Sigmoid colon (tissue), 7 donors: Measurements from ENCODE around the gene HOXD13. TPM values are rescaled to one million over a fixed set of nuclear protein-coding genes. Genes with fewer than 3 reads are reported as not detected.
A peak's percentile ranks its signal among the peaks of the same experiment; 100 is the strongest.

ENCODE experiments used
- DNase-seq: peaks from one replicate; pipeline ENCODE4 v3.0.0-alpha.2; 2019
- H3K27ac ChIP-seq, 4 donors: fragments of 200-600 bp; sonication (generic); one replicate each; pipeline ENCODE4 v1.5.1; 2016 to 2019; ENCODE audit warnings: mild to moderate bottlenecking in 1 of 4
- H3K27me3 ChIP-seq, 3 donors: fragments of 200-600 bp; sonication (generic); one replicate each; pipeline ENCODE4 v1.5.1; 2019; ENCODE audit warnings: mild to moderate bottlenecking in 1 of 3
- H3K36me3 ChIP-seq, 4 donors: fragments of 200-600 bp; sonication (generic); one replicate each; pipeline ENCODE4 v1.5.1; 2016 to 2019
- H3K4me1 ChIP-seq, 4 donors: fragments of 200-600 bp; sonication (generic); one replicate each; pipeline ENCODE4 v1.5.1; 2017 to 2019
- H3K4me3 ChIP-seq, 4 donors: fragments of 200-600 bp; sonication (generic); one replicate each; pipeline ENCODE4 v1.5.1; 2017 to 2019; ENCODE audit warnings: mild to moderate bottlenecking in 2 of 4, moderate library complexity in 1 of 4
- H3K9me3 ChIP-seq, 4 donors: fragments of 200-600 bp in 3 of 4; sonication (generic) in 3 of 4; one replicate each; pipeline versions ENCODE4 v1.5.1 to v1.6.1; 2013 to 2019
- EP300 ChIP-seq, 4 donors: sonication (generic); formaldehyde crosslinking; IDR thresholded peaks; one replicate each; pipeline ENCODE4 v1.6.1; 2017; ENCODE audit warnings: antibody characterized with exemption in 4 of 4
- POLR2A ChIP-seq, 2 donors: fragments of 450-650 bp; IDR thresholded peaks; one replicate each; pipeline ENCODE4 v1.6.1; 2016; ENCODE audit warnings: antibody characterized with exemption in 2 of 2, mild to moderate bottlenecking in 2 of 2, moderate library complexity in 2 of 2
- POLR2AphosphoS5 ChIP-seq, 4 donors: sonication (generic); formaldehyde crosslinking; IDR thresholded peaks; one replicate each; pipeline ENCODE4 v1.6.1; 2017; ENCODE audit warnings: antibody characterized with exemption in 4 of 4
- WGBS, 2 donors: extraction: QIAGEN DNeasy Blood & Tissue Kit; methylation state at CpG; one replicate each; pipeline ENCODE4 v1.1.7; 2013; 5-methylcytosine and 5-hydroxymethylcytosine counted together
- intact Hi-C: fragments of 100-400 bp; cut with DNase I; formaldehyde crosslinking; loops from one replicate; pipeline ENCODE4 v1.15.1; 2023
- polyA plus RNA-seq, 3 donors: library from polyadenylated mRNA; stranded (reverse); fragments of 200-250 nt; gene quantifications; one replicate each; pipeline ENCODE4 v1.2.3, GENCODE V29; 2013
- total RNA-seq, 4 donors: library from RNA; depleted of rRNA; stranded (reverse); fragments of >200 nt; gene quantifications; one replicate each; pipeline ENCODE4 v1.1.0, GENCODE V29; 2016
- TF ChIP-seq, protein P1 (sequence below), 4 experiments: fragments of 450-650 bp in 3 of 4; fragments of 200-600 bp in 1 of 4; IDR thresholded peaks; one replicate each; pipeline ENCODE4 v1.5.1; 2016 to 2019; ENCODE audit warnings: antibody characterized with exemption in 4 of 4, mild to moderate bottlenecking in 3 of 4, moderate library complexity in 2 of 4
- donor health status: healthy with polysubstance abuse.
- donor health status: Bipolar disorder and iron deficiency.
- donor health status: healthy.

Gene HOXD13
- total and polyA plus RNA-seq, 7 donors = 2.3 to 48.9 (median 26.1) TPM; not detected in 1

DNA sequence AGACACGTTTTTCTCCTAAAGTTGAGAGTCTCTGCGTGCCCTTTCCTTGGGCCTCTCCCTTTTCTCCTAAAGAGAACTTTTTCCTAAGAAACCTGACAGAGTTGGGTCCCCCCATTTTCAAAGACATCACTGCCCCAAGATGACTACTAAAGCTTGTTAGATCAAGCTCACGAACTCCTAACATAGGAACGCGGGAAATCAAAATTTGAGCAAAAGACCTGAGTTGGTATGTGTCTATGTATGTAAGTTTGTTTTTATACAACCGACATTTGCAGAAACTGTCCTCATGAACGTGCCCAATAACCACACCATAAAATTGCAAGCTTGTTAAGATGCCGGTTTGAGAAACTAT, 1.4 kb downstream of the HOXD13 start:
- Histone ChIP-seq H3K9me3 (no peaks in the 10 kb centered on the region), H3K27me3 (peaks cover 0 to 94% (median 26%) of the 10 kb centered on the region in 3 donors), H3K4me3 (peak overlapping the region; percentile 66 to 70 (median 68)), H3K27ac (peak overlapping the region in 3 of 4 donors; percentile 92 to 96 (median 94)), H3K4me1 (peaks cover 0 to 50% (median 43%) of the 10 kb centered on the region in 4 donors), H3K36me3 (no peaks in the 10 kb centered on the region)
- no peak for TF ChIP-seq EP300 (IDR thresholded peaks at IDR 0.05)
- TF ChIP-seq, protein P1, sequence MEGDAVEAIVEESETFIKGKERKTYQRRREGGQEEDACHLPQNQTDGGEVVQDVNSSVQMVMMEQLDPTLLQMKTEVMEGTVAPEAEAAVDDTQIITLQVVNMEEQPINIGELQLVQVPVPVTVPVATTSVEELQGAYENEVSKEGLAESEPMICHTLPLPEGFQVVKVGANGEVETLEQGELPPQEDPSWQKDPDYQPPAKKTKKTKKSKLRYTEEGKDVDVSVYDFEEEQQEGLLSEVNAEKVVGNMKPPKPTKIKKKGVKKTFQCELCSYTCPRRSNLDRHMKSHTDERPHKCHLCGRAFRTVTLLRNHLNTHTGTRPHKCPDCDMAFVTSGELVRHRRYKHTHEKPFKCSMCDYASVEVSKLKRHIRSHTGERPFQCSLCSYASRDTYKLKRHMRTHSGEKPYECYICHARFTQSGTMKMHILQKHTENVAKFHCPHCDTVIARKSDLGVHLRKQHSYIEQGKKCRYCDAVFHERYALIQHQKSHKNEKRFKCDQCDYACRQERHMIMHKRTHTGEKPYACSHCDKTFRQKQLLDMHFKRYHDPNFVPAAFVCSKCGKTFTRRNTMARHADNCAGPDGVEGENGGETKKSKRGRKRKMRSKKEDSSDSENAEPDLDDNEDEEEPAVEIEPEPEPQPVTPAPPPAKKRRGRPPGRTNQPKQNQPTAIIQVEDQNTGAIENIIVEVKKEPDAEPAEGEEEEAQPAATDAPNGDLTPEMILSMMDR (IDR thresholded peaks at IDR 0.05) = no peak
- no peak for TF ChIP-seq POLR2AphosphoS5 (IDR thresholded peaks at IDR 0.05)
- TF ChIP-seq POLR2A (IDR thresholded peaks at IDR 0.05) = no peak
- intact Hi-C loops = loop anchor here (5.0 kb wide), 1 partner anchor 912 kb away; the partner anchor contains the start of gene ATP5MC3
- WGBS, 2 donors = 15 to 26% methylated on average over 8 of the region's 8 CpGs
- no peak for DNase-seq

DNA sequence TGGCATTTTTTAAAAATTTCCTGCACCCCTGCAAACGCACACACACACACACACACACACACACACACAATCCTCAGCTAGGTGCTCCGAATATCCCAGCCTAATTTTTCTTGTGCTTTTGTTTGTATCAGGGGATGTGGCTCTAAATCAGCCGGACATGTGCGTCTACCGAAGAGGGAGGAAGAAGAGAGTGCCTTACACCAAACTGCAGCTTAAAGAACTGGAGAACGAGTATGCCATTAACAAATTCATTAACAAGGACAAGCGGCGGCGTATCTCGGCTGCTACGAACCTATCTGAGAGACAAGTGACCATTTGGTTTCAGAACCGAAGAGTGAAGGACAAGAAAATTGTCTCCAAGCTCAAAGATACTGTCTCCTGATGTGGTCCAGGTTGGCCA, 1.8 kb downstream of the HOXD13 start:
- WGBS, 2 donors = 41 to 42% methylated on average over 12 of the region's 12 CpGs
- Histone ChIP-seq H3K27ac (peak overlapping the region in 3 of 4 donors; percentile 92 to 96 (median 94)), H3K4me3 (peak overlapping the region; percentile 66 to 70 (median 68)), H3K4me1 (peaks cover 0 to 52% (median 41%) of the 10 kb centered on the region in 4 donors), H3K9me3 (no peaks in the 10 kb centered on the region), H3K36me3 (no peaks in the 10 kb centered on the region), H3K27me3 (peaks cover 0 to 94% (median 26%) of the 10 kb centered on the region in 3 donors)
- intact Hi-C loops = loop anchor here (5.0 kb wide), 1 partner anchor 912 kb away; the partner anchor contains the start of gene ATP5MC3
- no peak for DNase-seq
- TF ChIP-seq EP300 (IDR thresholded peaks at IDR 0.05) (no peak), POLR2A (IDR thresholded peaks at IDR 0.05) (no peak), POLR2AphosphoS5 (IDR thresholded peaks at IDR 0.05) (no peak)
- TF ChIP-seq, protein P1 (IDR thresholded peaks at IDR 0.05) = no peak

DNA sequence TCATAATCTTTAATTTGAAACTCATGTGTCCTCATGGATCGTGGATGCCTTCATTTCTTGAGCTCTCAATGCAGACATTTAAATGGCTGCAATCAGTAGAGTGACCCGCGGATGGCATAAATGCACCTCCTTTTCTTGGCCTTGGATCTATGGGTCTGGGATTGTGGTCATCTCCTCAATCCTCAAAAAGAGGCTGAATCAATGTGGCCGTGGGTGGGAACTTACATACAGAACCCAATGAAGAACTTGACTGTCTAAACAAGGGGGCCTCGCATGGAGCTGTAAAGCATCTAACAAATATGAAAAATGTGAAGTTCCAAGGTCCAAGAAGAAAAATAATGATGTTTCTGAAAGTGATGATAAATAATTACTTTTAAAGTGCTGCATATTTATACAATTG, 2.9 kb downstream of the HOXD13 start:
- intact Hi-C loops = loop anchor here (5.0 kb wide), 2 partner anchors 843 to 928 kb away; partner anchors contain the start of gene ATF2
- Histone ChIP-seq H3K36me3 (no peaks in the 10 kb centered on the region), H3K9me3 (no peaks in the 10 kb centered on the region), H3K4me3 (peak overlapping the region; percentile 1 to 70 (median 68)), H3K4me1 (peaks cover 0 to 46% (median 39%) of the 10 kb centered on the region in 4 donors), H3K27ac (peak overlapping the region in 3 of 4 donors; percentile 92 to 96 (median 94)), H3K27me3 (peaks cover 0 to 95% (median 31%) of the 10 kb centered on the region in 3 donors)
- TF ChIP-seq, protein P1 (IDR thresholded peaks at IDR 0.05) = no peak
- no peak for TF ChIP-seq EP300 (IDR thresholded peaks at IDR 0.05)
- TF ChIP-seq POLR2A (IDR thresholded peaks at IDR 0.05) = no peak
- TF ChIP-seq POLR2AphosphoS5 (IDR thresholded peaks at IDR 0.05) = no peak
- no peak for DNase-seq
- WGBS, 2 donors = 41 to 42% methylated on average over 5 of the region's 5 CpGs

DNA sequence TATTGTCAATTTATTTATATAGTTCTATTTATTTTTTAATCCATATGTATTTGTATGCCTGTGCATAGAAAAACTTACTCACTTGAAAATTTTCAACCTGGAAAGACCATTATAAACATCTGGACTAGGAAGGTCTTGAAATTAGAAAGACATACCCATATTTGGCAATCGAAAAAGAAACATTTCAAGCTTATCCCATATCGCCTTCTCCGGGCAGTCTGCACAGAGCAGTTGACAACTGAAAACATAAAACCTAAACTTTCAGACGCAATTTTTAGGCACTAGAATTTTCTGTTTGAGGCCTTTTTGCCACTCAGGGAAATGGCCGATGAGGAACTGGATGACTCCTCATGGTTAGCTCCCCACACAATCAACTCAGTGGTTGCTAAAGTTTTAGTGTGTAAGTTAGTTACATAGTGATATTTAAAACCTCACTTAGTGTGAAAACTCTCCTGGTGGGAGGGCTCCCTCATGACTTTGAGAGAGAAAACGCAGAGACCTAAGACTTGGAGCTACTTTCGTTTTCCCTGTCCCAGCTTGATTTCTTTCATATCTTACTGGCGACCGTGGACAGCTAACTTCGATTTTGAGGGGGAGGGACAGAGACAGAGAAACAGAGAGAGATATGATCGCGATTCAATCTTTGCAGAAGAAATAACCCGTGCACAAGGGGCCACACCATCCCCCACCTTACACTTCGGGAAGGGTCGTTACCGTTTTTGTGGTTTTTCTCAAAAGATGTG, 3.9 kb downstream of the HOXD13 start:
- DNase-seq = no peak
- peak overlapping the region; percentile 45 to 70 (median 68) for H3K4me3 ChIP-seq
- 13% methylated on average over 16 of the region's 16 CpGs for WGBS, 2 donors
- H3K27me3 ChIP-seq = peaks cover 0 to 98% (median 35%) of the 10 kb centered on the region in 3 donors
- no peaks in the 10 kb centered on the region for H3K36me3 ChIP-seq
- H3K4me1 ChIP-seq = peaks cover 0 to 46% (median 39%) of the 10 kb centered on the region in 4 donors
- intact Hi-C loops = loop anchor here (2.0 to 5.0 kb wide), 3 partner anchors 16 to 929 kb away; partner anchors contain the start of gene ATF2
- no peaks in the 10 kb centered on the region for H3K9me3 ChIP-seq
- peak overlapping the region in 3 of 4 donors; percentile 92 to 96 (median 94) for H3K27ac ChIP-seq
- TF ChIP-seq EP300 (IDR thresholded peaks at IDR 0.05) = no peak
- TF ChIP-seq POLR2A (IDR thresholded peaks at IDR 0.05) = no peak
- peak; percentile 19 to 66 (median 56) for TF ChIP-seq POLR2AphosphoS5 (IDR thresholded peaks at IDR 0.05)
